OCI-LY3 (cell line): ENCODE data around the gene ASAH2B.

Experiments
- H2AFZ ChIP-seq: fragments of 200-600, 300-600 bp; shearing (Covaris generic); 2 replicates; pipeline ENCODE4 v1.6.0; 2014; ENCODE audit warnings: antibody characterized with exemption, low read depth, low read length
- H3K27ac ChIP-seq: fragments of 200-600, 300-600 bp; sonication (generic); 2 replicates; pipeline ENCODE4 v1.5.1; 2014; ENCODE audit warnings: mild to moderate bottlenecking, low read length, moderate library complexity, mixed read lengths
- H3K27me3 ChIP-seq: fragments of 200-600, 300-600 bp; sonication (generic); 2 replicates; pipeline ENCODE4 v1.6.1; 2014; ENCODE audit warnings: low read depth, low read length, mixed read lengths
- H3K36me3 ChIP-seq: fragments of 200-600, 300-600 bp; sonication (generic); replicated peaks from 2 replicates; pipeline ENCODE3; 2014; ENCODE audit warnings: low read depth, low read length, mixed read lengths
- H3K4me1 ChIP-seq: fragments of 300-600, 200-600 bp; sonication (generic); 2 replicates; pipeline ENCODE4 v1.6.1; 2014; ENCODE audit warnings: low read length, mixed read lengths
- H3K4me2 ChIP-seq: fragments of 200-600, 300-600 bp; sonication (generic); 2 replicates; pipeline ENCODE4 v1.6.1; 2014; ENCODE audit warnings: low read length, mixed read lengths
- H3K4me3 ChIP-seq: fragments of 300-600, 200-600 bp; sonication (generic); 2 replicates; pipeline ENCODE4 v1.5.1; 2014; ENCODE audit warnings: antibody characterized with exemption, mild to moderate bottlenecking, low read length, moderate library complexity
- H3K79me2 ChIP-seq: fragments of 300-600, 200-600 bp; shearing (Covaris generic); 2 replicates; pipeline ENCODE4 v1.6.1; 2014; ENCODE audit warnings: mild to moderate bottlenecking, low read length, mixed read lengths
- H3K9ac ChIP-seq: fragments of 300-600, 200-600 bp; shearing (Covaris generic); 2 replicates; pipeline ENCODE4 v1.6.0; 2014; ENCODE audit warnings: mild to moderate bottlenecking, low read length, moderate library complexity
- H3K9me3 ChIP-seq: fragments of 200-600, 300-600 bp; shearing (Covaris generic); 2 replicates; pipeline ENCODE4 v1.6.1; 2014; ENCODE audit warnings: low read length, mixed read lengths; ENCODE audit not compliant: insufficient read depth
- H4K20me1 ChIP-seq: fragments of 200-600, 300-600 bp; sonication (generic); 2 replicates; pipeline ENCODE4 v1.6.1; 2016; ENCODE audit warnings: low read length, mixed read lengths; ENCODE audit not compliant: insufficient read depth
- CTCF ChIP-seq: fragments of 200-600, 300-600 bp; sonication (generic); IDR thresholded peaks from 2 replicates; pipeline ENCODE4 v1.5.1; 2014; ENCODE audit warnings: antibody characterized with exemption, low read length, low read depth
- EZH2phosphoT487 ChIP-seq: fragments of 200-600 bp; shearing (Covaris generic); IDR thresholded peaks from 2 replicates; pipeline ENCODE4 v1.6.1; 2018; ENCODE audit warnings: antibody characterized with exemption, mixed run types, low read depth

The ASAH2B gene

DNA sequence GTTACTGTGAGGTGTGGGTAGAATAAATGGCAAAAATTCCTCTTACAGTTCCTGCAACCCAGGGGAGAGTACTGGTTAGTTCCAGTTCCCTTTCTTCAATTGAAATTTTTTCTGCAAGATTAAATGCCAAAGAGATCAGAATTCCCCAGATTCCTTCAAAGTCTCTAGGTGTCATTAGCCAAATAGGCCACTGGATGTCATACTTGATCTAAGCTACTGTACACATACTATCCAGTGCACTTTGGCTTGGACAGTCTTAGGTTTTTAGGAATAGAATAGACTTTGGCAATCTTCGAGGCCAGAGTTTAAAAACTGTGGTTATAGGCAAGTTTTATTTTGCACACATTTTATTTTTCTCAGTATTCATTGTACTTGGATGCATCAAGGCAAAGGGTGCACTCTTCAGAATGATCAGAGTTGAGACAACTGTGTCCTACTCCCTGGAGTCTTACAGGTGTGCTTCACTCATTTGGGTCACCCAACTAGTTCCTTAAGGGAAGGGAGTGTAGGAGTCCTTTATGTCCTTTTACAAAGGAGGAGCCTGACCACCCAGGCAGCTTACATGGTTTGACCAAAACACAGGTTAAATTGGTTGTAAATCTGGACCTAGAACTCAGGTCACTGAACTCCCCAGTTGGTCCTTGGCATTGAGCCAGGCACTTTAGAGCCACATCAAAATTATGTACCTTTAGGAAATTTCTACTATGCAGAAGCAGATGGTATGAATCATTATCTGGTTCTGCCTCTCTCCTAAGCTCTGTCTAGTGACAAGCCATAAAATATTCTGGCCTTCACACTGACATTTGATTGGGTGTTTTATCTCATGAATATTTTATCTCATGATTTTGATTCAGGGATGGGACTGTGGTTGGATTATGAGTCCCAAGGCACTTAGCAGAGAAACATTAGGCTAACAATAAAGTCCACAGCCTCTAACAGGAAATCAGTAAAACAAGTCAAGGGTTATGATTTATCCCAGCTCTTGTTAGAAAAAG lies 49.5 kb downstream of the ASAH2B start:
- H3K4me3 ChIP-seq: no peak overlapping the region
- H3K27ac ChIP-seq: no peak overlapping the region
- no peak overlapping the region for H2AFZ ChIP-seq
- H3K79me2 ChIP-seq: no peaks in the 10 kb centered on the region
- H3K9me3 ChIP-seq: no peaks in the 10 kb centered on the region
- no peaks in the 10 kb centered on the region for H3K27me3 ChIP-seq
- H3K4me2 ChIP-seq: no peak overlapping the region
- H3K4me1 ChIP-seq: no peaks in the 10 kb centered on the region
- peak; percentile 44 for TF ChIP-seq CTCF
- TF ChIP-seq EZH2phosphoT487: no peak
- H3K9ac ChIP-seq: no peak overlapping the region
- no peaks in the 10 kb centered on the region for H3K36me3 ChIP-seq
- H4K20me1 ChIP-seq: no peaks in the 10 kb centered on the region

DNA sequence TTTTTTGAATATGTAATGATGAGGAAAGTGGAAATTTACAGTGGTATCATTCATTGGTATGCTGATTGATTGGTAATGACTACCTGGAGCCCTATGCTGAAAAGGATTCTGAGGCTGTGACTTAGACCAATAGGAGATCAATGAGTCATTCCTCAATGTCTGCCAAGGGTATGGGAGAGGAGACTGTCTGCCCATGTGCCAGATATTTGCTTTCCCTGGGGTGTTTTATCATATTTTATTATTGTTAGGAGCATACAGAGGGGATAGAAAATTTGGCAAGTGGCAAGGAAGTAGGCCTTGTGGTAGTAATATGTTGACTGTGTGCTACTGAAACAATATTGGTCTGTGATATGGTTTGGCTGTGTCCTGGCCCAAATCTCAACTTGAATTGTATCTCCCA lies 54.8 kb downstream of the ASAH2B start:
- H3K27ac ChIP-seq: no peak overlapping the region
- H3K4me2 ChIP-seq: no peak overlapping the region
- no peaks in the 10 kb centered on the region for H4K20me1 ChIP-seq
- H2AFZ ChIP-seq: no peak overlapping the region
- no peaks in the 10 kb centered on the region for H3K4me1 ChIP-seq
- no peak overlapping the region for H3K9ac ChIP-seq
- H3K27me3 ChIP-seq: no peaks in the 10 kb centered on the region
- TF ChIP-seq EZH2phosphoT487 (no peak), CTCF (no peak)
- H3K79me2 ChIP-seq: no peaks in the 10 kb centered on the region
- H3K9me3 ChIP-seq: no peaks in the 10 kb centered on the region
- no peak overlapping the region for H3K4me3 ChIP-seq
- no peaks in the 10 kb centered on the region for H3K36me3 ChIP-seq

DNA sequence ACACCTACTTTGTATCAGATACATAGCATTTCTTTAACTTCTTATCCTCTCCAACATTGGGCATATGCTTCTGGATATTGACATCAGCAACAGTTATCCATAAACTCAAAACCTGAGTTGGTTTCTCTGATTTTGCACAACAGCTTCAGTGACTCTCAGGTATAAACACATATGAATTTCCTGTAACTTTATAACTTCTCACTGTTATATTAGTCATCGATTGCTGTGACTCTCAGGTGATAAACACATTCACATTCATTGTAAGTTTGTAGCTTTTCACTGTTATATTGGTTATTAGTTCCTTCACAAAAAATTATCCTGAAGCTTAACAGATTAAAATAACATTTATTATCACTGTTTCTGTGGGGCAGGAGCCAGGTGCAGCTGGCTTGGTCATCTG lies 57.0 kb downstream of the ASAH2B start:
- H3K4me2 ChIP-seq: no peak overlapping the region
- no peaks in the 10 kb centered on the region for H3K79me2 ChIP-seq
- H3K4me1 ChIP-seq: no peaks in the 10 kb centered on the region
- no peak overlapping the region for H3K4me3 ChIP-seq
- no peaks in the 10 kb centered on the region for H4K20me1 ChIP-seq
- H3K9ac ChIP-seq: no peak overlapping the region
- no peak overlapping the region for H2AFZ ChIP-seq
- TF ChIP-seq EZH2phosphoT487 (no peak), CTCF (no peak)
- no peaks in the 10 kb centered on the region for H3K36me3 ChIP-seq
- no peak overlapping the region for H3K27ac ChIP-seq
- no peaks in the 10 kb centered on the region for H3K27me3 ChIP-seq
- no peaks in the 10 kb centered on the region for H3K9me3 ChIP-seq

DNA sequence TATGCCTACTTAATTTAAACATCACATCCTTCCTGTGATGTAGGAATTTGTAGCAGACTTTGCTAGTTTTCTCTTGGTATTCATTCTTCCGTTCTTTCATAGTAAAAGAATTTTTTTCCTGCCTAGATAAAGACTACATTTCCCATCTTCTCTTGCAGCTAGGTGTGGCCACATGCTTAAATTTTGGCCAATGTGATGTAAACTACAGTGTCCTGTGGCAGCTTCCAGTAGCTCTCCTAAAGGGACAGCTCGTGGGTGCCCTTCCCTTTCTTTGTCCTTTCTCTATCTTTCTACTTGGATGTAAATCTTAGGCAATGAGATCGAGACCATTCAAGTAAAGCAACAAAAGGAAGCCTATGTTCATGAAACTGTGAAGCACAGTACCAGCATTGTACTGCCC lies 58.6 kb downstream of the ASAH2B start:
- H3K27me3 ChIP-seq: no peaks in the 10 kb centered on the region
- no peak overlapping the region for H3K27ac ChIP-seq
- H2AFZ ChIP-seq: no peak overlapping the region
- no peaks in the 10 kb centered on the region for H3K4me1 ChIP-seq
- no peak for TF ChIP-seq CTCF
- H3K79me2 ChIP-seq: no peaks in the 10 kb centered on the region
- H3K36me3 ChIP-seq: no peaks in the 10 kb centered on the region
- H3K4me2 ChIP-seq: no peak overlapping the region
- H3K9me3 ChIP-seq: no peaks in the 10 kb centered on the region
- H3K4me3 ChIP-seq: no peak overlapping the region
- H3K9ac ChIP-seq: no peak overlapping the region
- no peaks in the 10 kb centered on the region for H4K20me1 ChIP-seq
